ENCODE measurements around the gene KIAA2012.

The KIAA2012 gene

DNA sequence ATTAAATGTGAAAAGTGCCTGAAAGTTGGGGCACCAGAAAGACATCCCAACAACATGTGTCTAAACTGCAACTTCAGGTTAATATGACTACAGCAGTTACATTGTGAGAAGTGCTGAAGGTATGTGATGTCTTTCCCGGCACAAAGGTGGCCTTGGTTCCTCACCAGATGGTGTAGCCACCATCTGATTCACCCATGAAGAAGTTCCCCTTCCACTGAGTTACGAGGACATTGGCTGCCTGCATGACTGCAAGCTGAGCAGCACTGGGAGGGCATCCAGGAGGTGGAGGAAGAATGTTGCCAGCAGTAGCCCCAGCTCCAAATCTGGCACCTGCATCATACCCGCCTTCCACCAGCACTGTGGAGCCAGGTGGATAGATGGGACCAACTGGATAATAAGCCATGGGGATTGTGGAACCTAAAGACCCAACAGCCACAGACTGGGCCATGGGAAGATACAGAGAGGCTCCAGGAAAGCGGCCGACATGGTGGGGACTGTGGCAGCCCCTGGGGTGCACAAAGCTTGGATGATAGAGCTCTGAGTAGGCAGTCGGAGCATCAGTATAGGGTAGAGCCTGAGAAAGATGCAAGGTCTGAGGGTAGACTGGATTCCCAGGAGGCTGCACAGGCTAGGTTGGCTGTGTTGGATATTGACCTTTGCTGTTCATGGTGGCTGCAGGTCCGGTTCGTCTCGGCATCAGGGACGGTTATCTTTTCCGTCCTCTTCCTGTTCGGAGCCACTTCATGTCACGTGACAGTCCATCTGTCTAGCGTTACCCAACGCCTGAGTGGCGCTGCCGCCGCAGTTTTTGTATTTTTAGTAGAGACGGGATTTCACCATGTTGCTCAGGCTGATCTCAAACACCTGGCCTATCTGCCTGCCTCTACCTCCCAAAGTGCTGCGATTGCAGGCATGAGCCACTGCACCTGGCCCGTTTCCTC lies 128.4 kb downstream of the KIAA2012 start:
- DNase-seq (ENCODE audit: low read depth), result no peak
- H3K4me3 ChIP-seq (ENCODE audit: low read length), result no peak overlapping the region
- no peak for TF ChIP-seq CTCF (conservative IDR thresholded peaks at IDR 0.05; ENCODE audit: low read length)

- no peak for DNase-seq (ENCODE audit: low read depth)
- no peak for TF ChIP-seq CTCF (conservative IDR thresholded peaks at IDR 0.05; ENCODE audit: low read length)
- no peak overlapping the region for H3K4me3 ChIP-seq (ENCODE audit: low read length)
These were observed 130.3 kb downstream of the KIAA2012 start for GRCh38 chr2:202203348-202203747.

- no peak overlapping the region for H3K4me3 ChIP-seq (ENCODE audit: low read length)
- no peak for TF ChIP-seq CTCF (conservative IDR thresholded peaks at IDR 0.05; ENCODE audit: low read length)
- no peak for DNase-seq (ENCODE audit: low read depth)
These were observed 131.8 kb downstream of the KIAA2012 start for GRCh38 chr2:202204855-202205254.

DNA sequence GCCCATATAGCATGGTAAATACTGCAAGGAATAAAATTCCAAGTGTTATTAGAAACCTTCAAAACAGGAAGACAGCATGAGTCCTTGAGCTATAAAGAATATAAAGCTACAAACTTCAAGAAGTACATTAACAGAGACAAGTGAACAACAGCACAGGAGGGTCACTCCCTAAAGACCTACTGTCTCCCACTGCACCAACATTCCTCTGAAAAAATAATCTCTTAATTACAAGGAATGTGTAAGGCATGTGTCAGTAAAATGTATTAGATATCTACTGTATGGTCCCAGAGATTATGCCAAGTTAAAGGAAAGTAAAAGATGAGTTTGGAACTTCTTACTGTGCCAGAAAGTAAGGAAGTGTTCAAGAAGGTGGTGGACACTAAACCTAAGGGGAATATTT lies 135.5 kb downstream of the KIAA2012 start:
- DNase-seq (ENCODE audit: low read depth), result no peak
- no peak overlapping the region for H3K4me3 ChIP-seq (ENCODE audit: low read length)
- no peak for TF ChIP-seq CTCF (conservative IDR thresholded peaks at IDR 0.05; ENCODE audit: low read length)

- H3K4me3 ChIP-seq (ENCODE audit: low read length), result no peak overlapping the region
- peak; percentile 37 for DNase-seq (ENCODE audit: low read depth)
- TF ChIP-seq CTCF (conservative IDR thresholded peaks at IDR 0.05; ENCODE audit: low read length), result no peak
These were observed 142.1 kb downstream of the KIAA2012 start for GRCh38 chr2:202215179-202215578.

DNA sequence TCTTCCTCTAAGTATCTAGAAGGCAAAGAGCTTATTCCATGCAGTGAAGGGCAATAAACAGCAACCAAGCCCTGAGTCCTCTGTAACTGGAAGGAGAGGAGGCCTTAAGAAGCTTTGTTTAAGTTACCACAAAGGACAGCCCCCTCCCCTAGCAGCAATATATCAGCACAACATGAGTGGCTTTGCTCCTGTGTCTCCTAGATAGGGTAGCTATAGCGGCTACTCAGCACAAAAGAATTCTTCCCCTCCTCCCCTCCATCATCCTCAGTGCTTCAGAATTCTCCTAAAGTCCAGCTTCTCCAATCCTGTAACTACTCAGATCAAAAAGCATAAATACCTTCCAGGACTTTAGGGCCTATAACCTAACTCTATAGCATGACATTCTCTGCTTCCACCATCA lies 148.8 kb downstream of the KIAA2012 start:
- TF ChIP-seq CTCF (conservative IDR thresholded peaks at IDR 0.05; ENCODE audit: low read length), result no peak
- no peak overlapping the region for H3K4me3 ChIP-seq (ENCODE audit: low read length)
- peak; percentile 20 for DNase-seq (ENCODE audit: low read depth)

GRCh38 chr2:202237787-202238233 lies 164.8 kb downstream of the KIAA2012 start:
- peak; percentile 52 for DNase-seq (ENCODE audit: low read depth)
- H3K4me3 ChIP-seq (ENCODE audit: low read length), result peak overlapping the region; percentile 96
- no peak for TF ChIP-seq CTCF (conservative IDR thresholded peaks at IDR 0.05; ENCODE audit: low read length)
